A549 (cell line): ENCODE measurements around the gene SND1. TPM values are rescaled to one million over a fixed set of nuclear protein-coding genes. Genes with fewer than 3 reads are reported as not detected.
A peak's percentile ranks its signal among the peaks of the same experiment; 100 is the strongest.

ENCODE experiments used
- ATAC-seq, 2 experiments: fragments of 200-7000 bp in 1 of 2; fragments of >200 bp in 1 of 2; cut with Nextera tagmentation in 1 of 2; cut with Tn5 transposase in 1 of 2; 3 replicates each; pipeline versions ENCODE4 v1.8.0 to v1.9.1; 2018 to 2020; ENCODE audit warnings: mild to moderate bottlenecking in 1 of 2, moderate library complexity in 1 of 2
- CTCF ChIA-PET: fragments of 300-600 bp; sonication (Branson Sonifier 250); formaldehyde crosslinking; extraction: SDS; loops from one replicate; lab custom pipeline; 2021; ENCODE audit warnings: antibody characterized with exemption, inconsistent platforms; lab: Yijun Ruan, JAX
- POLR2A ChIA-PET: fragments of 350-600 bp; formaldehyde crosslinking; extraction: SDS; loops from one replicate; lab custom pipeline; 2021; ENCODE audit warnings: antibody characterized with exemption, inconsistent platforms; lab: Yijun Ruan, JAX
- DNase-seq, 2 experiments: peaks; one replicate each; pipeline versions ENCODE4 v3.0.0 to v3.0.0-alpha.2; 2011 to 2016; ENCODE audit warnings: low read depth in 1 of 2, low spot score in 1 of 2
- FAIRE-seq: peaks from 2 replicates; lab custom pipeline; 2011; peaks lifted over from hg19 to GRCh38; lab: Jason Lieb, UNC
- H3K27ac ChIP-seq, 2 experiments: fragments of >200 bp; sonication (Bioruptor Twin); formaldehyde crosslinking; 3 replicates each; pipeline ENCODE4 v1.5.1; 2016 to 2017
- H3K4me1 ChIP-seq: fragments of >200 bp; sonication (Bioruptor Twin); formaldehyde crosslinking; 3 replicates; pipeline ENCODE4 v1.6.1; 2016
- H3K4me2 ChIP-seq: fragments of >200 bp; sonication (Bioruptor Twin); formaldehyde crosslinking; 3 replicates; pipeline ENCODE4 v1.6.1; 2016
- H3K4me3 ChIP-seq: fragments of >200 bp; sonication (Bioruptor Twin); formaldehyde crosslinking; 3 replicates; pipeline ENCODE4 v1.5.1; 2016
- H3K9me3 ChIP-seq: fragments of >200 bp; sonication (Bioruptor Twin); formaldehyde crosslinking; 3 replicates; pipeline ENCODE4 v1.6.1; 2016
- BCL3 ChIP-seq: fragments of >200 bp; sonication (Bioruptor Twin); formaldehyde crosslinking; IDR thresholded peaks from 3 replicates; pipeline ENCODE4 v1.6.1; 2016
- E2F6 ChIP-seq: IDR thresholded peaks from 2 replicates; pipeline ENCODE4 v1.6.1; 2012; ENCODE audit warnings: low read depth, borderline replicate concordance
- EP300 ChIP-seq, 2 experiments: fragments of >200 bp; sonication (Bioruptor Twin); formaldehyde crosslinking; IDR thresholded peaks; 2 replicates in 1 of 2; 3 replicates in 1 of 2; pipeline ENCODE4 v1.6.1; 2016 to 2017
- FOSL2 ChIP-seq, 2 experiments: fragments of 450-650 bp in 1 of 2; fragments of >200 bp in 1 of 2; sonication (Bioruptor Twin) in 1 of 2; formaldehyde crosslinking; IDR thresholded peaks; 2 replicates each; pipeline versions ENCODE4 v1.5.0 to v1.6.1; 2016 to 2020; ENCODE audit warnings: mild to moderate bottlenecking in 1 of 2, moderate library complexity in 1 of 2
- HOXA7 ChIP-seq: fragments of 250-450 bp; sonication (Bioruptor Pico); IDR thresholded peaks from 2 replicates; pipeline ENCODE4 v1.5.0; 2020; ENCODE audit warnings: mild to moderate bottlenecking, moderate library complexity
- HOXB13 ChIP-seq: fragments of 250-450 bp; sonication (Bioruptor Pico); IDR thresholded peaks from 2 replicates; pipeline ENCODE4 v1.5.0; 2020; ENCODE audit warnings: low read depth, mild to moderate bottlenecking, moderate library complexity
- HOXB5 ChIP-seq: fragments of 250-450 bp; sonication (Bioruptor Pico); IDR thresholded peaks from 2 replicates; pipeline ENCODE4 v1.5.0; 2020; ENCODE audit warnings: mild to moderate bottlenecking, moderate library complexity
- JUN ChIP-seq, 2 experiments: fragments of >200 bp; sonication (Bioruptor Twin); formaldehyde crosslinking; IDR thresholded peaks; 2 replicates in 1 of 2; 3 replicates in 1 of 2; pipeline ENCODE4 v1.6.1; 2016 to 2017
- MAFK ChIP-seq: fragments of 450-650 bp; IDR thresholded peaks from 2 replicates; pipeline ENCODE4 v1.6.1; 2014; ENCODE audit not compliant: partially characterized antibody
- MYC ChIP-seq: IDR thresholded peaks from 2 replicates; pipeline ENCODE4 v1.6.1; 2012; ENCODE audit warnings: mild to moderate bottlenecking, inconsistent platforms, low read length, improper control_type of control experiment, borderline replicate concordance
- PHF8 ChIP-seq: fragments of 200-600 bp; sonication (generic); IDR thresholded peaks from 2 replicates; pipeline ENCODE4 v1.6.1; 2016; ENCODE audit warnings: low read depth, mild to moderate bottlenecking, antibody characterized with exemption, moderate library complexity, borderline replicate concordance
- POLR2A ChIP-seq: IDR thresholded peaks from 2 replicates; pipeline ENCODE4 v1.6.1; 2012; ENCODE audit warnings: mild to moderate bottlenecking, low read length
- POLR2AphosphoS2 ChIP-seq: conservative IDR thresholded peaks from 2 replicates; pipeline ENCODE4 v1.6.1; 2012; ENCODE audit warnings: low read length, improper control_type of control experiment, inconsistent platforms
- RAD21 ChIP-seq, 2 experiments: fragments of >200 bp in 1 of 2; sonication (Bioruptor Twin) in 1 of 2; formaldehyde crosslinking in 1 of 2; IDR thresholded peaks in 1 of 2; conservative IDR thresholded peaks in 1 of 2; 2 replicates in 1 of 2; 3 replicates in 1 of 2; pipeline ENCODE4 v1.6.1; 2012 to 2018; ENCODE audit warnings: inconsistent platforms in 1 of 2
- TFCP2L1 ChIP-seq: fragments of 250-450 bp; sonication (Bioruptor Pico); IDR thresholded peaks from 2 replicates; pipeline ENCODE4 v1.5.0; 2021; ENCODE audit warnings: mild to moderate bottlenecking
- TP53 ChIP-seq: fragments of 250-450 bp; sonication (Bioruptor Pico); IDR thresholded peaks from 2 replicates; pipeline ENCODE4 v1.5.0; 2021; ENCODE audit warnings: mild to moderate bottlenecking, moderate library complexity
- ZC3H11A ChIP-seq: fragments of 450-650 bp; IDR thresholded peaks from 2 replicates; pipeline ENCODE4 v1.6.1; 2014; ENCODE audit warnings: antibody characterized with exemption, mild to moderate bottlenecking
- ZFP36 ChIP-seq: fragments of 450-650 bp; IDR thresholded peaks from 2 replicates; pipeline ENCODE4 v1.6.1; 2014; ENCODE audit warnings: borderline replicate concordance; ENCODE audit not compliant: partially characterized antibody
- WGBS: methylation state at CpG from one replicate; pipeline ENCODE4 v1.1.6; 2017; ENCODE audit errors: missing lambda C conversion rate; 5-methylcytosine and 5-hydroxymethylcytosine counted together
- polyA minus RNA-seq: library from RNA; depleted of rRNA, polyadenylated mRNA; stranded (reverse); fragments of >200 nt; gene quantifications from 2 replicates; pipeline ENCODE4 v1.2.3, GENCODE V29; 2011; rRNA and poly(A)+ RNA removed
- polyA plus RNA-seq, 4 experiments: library from polyadenylated mRNA; depleted of rRNA in 3 of 4; stranded (reverse); fragments of >200 nt; fragmentation: RNase III in 1 of 4; extraction: RNeasy Plus Mini Kit Qiagen cat#74134 plus additional on column Dnase treatment in 1 of 4; gene quantifications; 2 replicates in 3 of 4; 3 replicates in 1 of 4; pipeline ENCODE4 v1.2.3, GENCODE V29; 2011 to 2017
- TF ChIP-seq, protein P1 (sequence below): fragments of 250-450 bp; sonication (Bioruptor Pico); IDR thresholded peaks from 2 replicates; pipeline ENCODE4 v1.5.0; 2020; ENCODE audit warnings: low read depth, mild to moderate bottlenecking, moderate library complexity
- TF ChIP-seq, protein P2 (sequence below): IDR thresholded peaks from 2 replicates; pipeline ENCODE4 v1.6.1; 2012
- TF ChIP-seq, protein P3 (sequence below): fragments of 200-600 bp; sonication (generic); IDR thresholded peaks from 2 replicates; pipeline ENCODE4 v1.6.1; 2016; ENCODE audit warnings: antibody characterized with exemption, mild to moderate bottlenecking, moderate library complexity

Gene SND1
- polyA plus RNA-seq (2011; rRNA removed) = 132 and 138 TPM in 2 replicates
- polyA plus RNA-seq (2012; cell fraction: cytosol; rRNA removed) = 73.1 and 78.7 TPM in 2 replicates
- polyA plus RNA-seq (2012; cell fraction: nucleus; rRNA removed) = 146 and 153 TPM in 2 replicates
- 102 to 105 TPM (median 105 TPM) in 3 replicates for polyA plus RNA-seq (2017; fragmentation: RNase III; extraction: RNeasy Plus Mini Kit Qiagen cat#74134 plus additional on column Dnase treatment)
- polyA minus RNA-seq = 225 and 228 TPM in 2 replicates

GRCh38 chr7:127651556-127652332, at the start of gene SND1:
SND1 (plus strand) TSS chr7:127652194; CDS start chr7:127652374, 180 bp downstream.
- Histone ChIP-seq H3K4me2 (peak within 1 kb of the TSS; percentile 96), H3K27ac (peak within 1 kb of the TSS; percentile 94 to 96), H3K9me3 (no peaks in the 10 kb centered on the region), H3K4me3 (peak within 1 kb of the TSS; percentile 83), H3K4me1 (peaks cover 27% of the 10 kb centered on the region)
- ATAC-seq (peak; percentile 91 to 97), FAIRE-seq (no peak), DNase-seq (peak; percentile 99)
- CTCF ChIA-PET = no interaction called here
- TF ChIP-seq EP300 (IDR thresholded peaks at IDR 0.05) (no peak), ZC3H11A (no peak), POLR2AphosphoS2 (no peak), HOXB5 (CRISPR knock-in tag) (peak; percentile 88; the same call in 1 of the 2 replicates), E2F6 (peak; percentile 73), POLR2A (peak; percentile 97), JUN (IDR thresholded peaks at IDR 0.05) (peak; percentile 74 to 84), RAD21 (conservative IDR thresholded peaks at IDR 0.05 in 1 of 2, IDR thresholded peaks at IDR 0.05 in 1 of 2) (no peak), TFCP2L1 (no peak), MAFK (peak; percentile 95), HOXA7 (CRISPR knock-in tag) (0 out of 2 replicates have a peak, but pooled peaks have one; percentile 5), HOXB13 (CRISPR knock-in tag) (peak; percentile 60; the same call in 1 of the 2 replicates), FOSL2 (IDR thresholded peaks at IDR 0.05) (no peak), FOSL2 (CRISPR knock-in tag; IDR thresholded peaks at IDR 0.05) (no peak), PHF8 (peak; percentile 79), MYC (peak; percentile 93), TP53 (CRISPR knock-in tag) (0 out of 2 replicates have a peak, but pooled peaks have one; percentile 37), ZFP36 (peak; percentile 30), BCL3 (peak; percentile 53; the same call in 1 of the 3 replicates)
- TF ChIP-seq, protein P1, sequence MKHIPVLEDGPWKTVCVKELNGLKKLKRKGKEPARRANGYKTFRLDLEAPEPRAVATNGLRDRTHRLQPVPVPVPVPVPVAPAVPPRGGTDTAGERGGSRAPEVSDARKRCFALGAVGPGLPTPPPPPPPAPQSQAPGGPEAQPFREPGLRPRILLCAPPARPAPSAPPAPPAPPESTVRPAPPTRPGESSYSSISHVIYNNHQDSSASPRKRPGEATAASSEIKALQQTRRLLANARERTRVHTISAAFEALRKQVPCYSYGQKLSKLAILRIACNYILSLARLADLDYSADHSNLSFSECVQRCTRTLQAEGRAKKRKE (CRISPR knock-in tag) = 0 out of 2 replicates have a peak, but pooled peaks have one; percentile 33
- TF ChIP-seq, protein P2, sequence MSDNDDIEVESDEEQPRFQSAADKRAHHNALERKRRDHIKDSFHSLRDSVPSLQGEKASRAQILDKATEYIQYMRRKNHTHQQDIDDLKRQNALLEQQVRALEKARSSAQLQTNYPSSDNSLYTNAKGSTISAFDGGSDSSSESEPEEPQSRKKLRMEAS = peak; percentile 86
- TF ChIP-seq, protein P3, sequence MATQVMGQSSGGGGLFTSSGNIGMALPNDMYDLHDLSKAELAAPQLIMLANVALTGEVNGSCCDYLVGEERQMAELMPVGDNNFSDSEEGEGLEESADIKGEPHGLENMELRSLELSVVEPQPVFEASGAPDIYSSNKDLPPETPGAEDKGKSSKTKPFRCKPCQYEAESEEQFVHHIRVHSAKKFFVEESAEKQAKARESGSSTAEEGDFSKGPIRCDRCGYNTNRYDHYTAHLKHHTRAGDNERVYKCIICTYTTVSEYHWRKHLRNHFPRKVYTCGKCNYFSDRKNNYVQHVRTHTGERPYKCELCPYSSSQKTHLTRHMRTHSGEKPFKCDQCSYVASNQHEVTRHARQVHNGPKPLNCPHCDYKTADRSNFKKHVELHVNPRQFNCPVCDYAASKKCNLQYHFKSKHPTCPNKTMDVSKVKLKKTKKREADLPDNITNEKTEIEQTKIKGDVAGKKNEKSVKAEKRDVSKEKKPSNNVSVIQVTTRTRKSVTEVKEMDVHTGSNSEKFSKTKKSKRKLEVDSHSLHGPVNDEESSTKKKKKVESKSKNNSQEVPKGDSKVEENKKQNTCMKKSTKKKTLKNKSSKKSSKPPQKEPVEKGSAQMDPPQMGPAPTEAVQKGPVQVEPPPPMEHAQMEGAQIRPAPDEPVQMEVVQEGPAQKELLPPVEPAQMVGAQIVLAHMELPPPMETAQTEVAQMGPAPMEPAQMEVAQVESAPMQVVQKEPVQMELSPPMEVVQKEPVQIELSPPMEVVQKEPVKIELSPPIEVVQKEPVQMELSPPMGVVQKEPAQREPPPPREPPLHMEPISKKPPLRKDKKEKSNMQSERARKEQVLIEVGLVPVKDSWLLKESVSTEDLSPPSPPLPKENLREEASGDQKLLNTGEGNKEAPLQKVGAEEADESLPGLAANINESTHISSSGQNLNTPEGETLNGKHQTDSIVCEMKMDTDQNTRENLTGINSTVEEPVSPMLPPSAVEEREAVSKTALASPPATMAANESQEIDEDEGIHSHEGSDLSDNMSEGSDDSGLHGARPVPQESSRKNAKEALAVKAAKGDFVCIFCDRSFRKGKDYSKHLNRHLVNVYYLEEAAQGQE = no peak
- POLR2A ChIA-PET = interaction anchor here (1.5 kb wide), 1 partner anchor 63 kb away, joined by 5 read pairs; the partner anchor contains the start of gene ARF5
- 3% methylated on average over 49 of the region's 67 CpGs for WGBS
